Measurements from ENCODE around the gene FAM83E.

- TF ChIP-seq, protein P1, sequence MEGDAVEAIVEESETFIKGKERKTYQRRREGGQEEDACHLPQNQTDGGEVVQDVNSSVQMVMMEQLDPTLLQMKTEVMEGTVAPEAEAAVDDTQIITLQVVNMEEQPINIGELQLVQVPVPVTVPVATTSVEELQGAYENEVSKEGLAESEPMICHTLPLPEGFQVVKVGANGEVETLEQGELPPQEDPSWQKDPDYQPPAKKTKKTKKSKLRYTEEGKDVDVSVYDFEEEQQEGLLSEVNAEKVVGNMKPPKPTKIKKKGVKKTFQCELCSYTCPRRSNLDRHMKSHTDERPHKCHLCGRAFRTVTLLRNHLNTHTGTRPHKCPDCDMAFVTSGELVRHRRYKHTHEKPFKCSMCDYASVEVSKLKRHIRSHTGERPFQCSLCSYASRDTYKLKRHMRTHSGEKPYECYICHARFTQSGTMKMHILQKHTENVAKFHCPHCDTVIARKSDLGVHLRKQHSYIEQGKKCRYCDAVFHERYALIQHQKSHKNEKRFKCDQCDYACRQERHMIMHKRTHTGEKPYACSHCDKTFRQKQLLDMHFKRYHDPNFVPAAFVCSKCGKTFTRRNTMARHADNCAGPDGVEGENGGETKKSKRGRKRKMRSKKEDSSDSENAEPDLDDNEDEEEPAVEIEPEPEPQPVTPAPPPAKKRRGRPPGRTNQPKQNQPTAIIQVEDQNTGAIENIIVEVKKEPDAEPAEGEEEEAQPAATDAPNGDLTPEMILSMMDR (IDR thresholded peaks at IDR 0.05; ENCODE audit: insufficient read depth, low read length, poor library complexity, severe bottlenecking): no peak
- no peak for TF ChIP-seq EZH2phosphoT487 (conservative IDR thresholded peaks at IDR 0.05; ENCODE audit: low read length)
Measured at GRCh38 chr19:48635263-48635965, 20.5 kb upstream of the FAM83E start.
